Skeletal muscle satellite cell (primary cell): ENCODE data around the gene FBXO47.
A peak's percentile ranks its signal among the peaks of the same experiment; 100 is the strongest.
"Not testable (repeated sequence)": the region's sequence is repeated elsewhere in the genome, so short reads cannot be mapped to it uniquely, and the experiment has no call there.

Experiments
- H3K27me3 ChIP-seq: 2 replicates; pipeline ENCODE4 v1.7.0; 2013; ENCODE audit warnings: low read length; ENCODE audit not compliant: control insufficient read depth, insufficient read depth
- H3K36me3 ChIP-seq: 2 replicates; pipeline ENCODE4 v1.7.0; 2013; ENCODE audit warnings: mild to moderate bottlenecking, control low read depth, low read length; ENCODE audit not compliant: insufficient read depth
- H3K4me1 ChIP-seq: 2 replicates; pipeline ENCODE4 v1.7.0; 2013; ENCODE audit warnings: low read length; ENCODE audit not compliant: control insufficient read depth, insufficient read depth
- H3K4me2 ChIP-seq: 2 replicates; pipeline ENCODE4 v1.7.0; 2013; ENCODE audit warnings: mild to moderate bottlenecking, low read length
- H3K4me3 ChIP-seq: 2 replicates; pipeline ENCODE4 v1.7.0; 2013; ENCODE audit warnings: low read length
- H3K9ac ChIP-seq: 2 replicates; pipeline ENCODE4 v1.7.0; 2013; ENCODE audit warnings: mild to moderate bottlenecking, low read depth, low read length, moderate library complexity
- H3K9me3 ChIP-seq: replicated peaks from 2 replicates; pipeline ENCODE4 v1.7.0; 2013; ENCODE audit warnings: mild to moderate bottlenecking, control low read depth, low read length

FBXO47 gene

GRCh38 chr17:38970804-38971203 lies 3.6 kb upstream of the FBXO47 start:
- Histone ChIP-seq H3K9ac (no peak overlapping the region), H3K4me1 (peaks cover 7% of the 10 kb centered on the region), H3K36me3 (no peaks in the 10 kb centered on the region), H3K4me2 (no peak overlapping the region), H3K9me3 (no peaks in the 10 kb centered on the region), H3K4me3 (no peak overlapping the region), H3K27me3 (no peaks in the 10 kb centered on the region)

DNA sequence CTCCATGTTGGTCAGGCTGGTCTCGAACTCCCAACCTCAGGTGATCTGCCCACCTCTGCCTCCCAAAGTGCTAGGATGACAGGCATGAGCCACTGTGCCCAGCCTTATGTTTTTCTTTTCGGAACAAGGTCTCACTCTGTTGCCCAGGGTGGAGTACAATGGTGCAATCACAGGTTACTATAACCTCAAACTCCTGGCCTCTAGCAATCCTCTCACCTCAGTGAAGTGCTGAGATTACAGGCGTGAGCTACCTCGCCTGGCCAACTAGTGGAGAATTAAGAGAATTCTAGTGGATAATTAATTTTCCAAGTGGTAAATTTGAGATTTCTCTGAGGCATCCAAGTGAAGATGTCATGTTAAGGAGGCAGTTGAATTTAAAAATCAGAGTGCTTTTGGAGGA lies 2.9 kb upstream of the FBXO47 start:
- peaks cover 7% of the 10 kb centered on the region for H3K4me1 ChIP-seq

GRCh38 chr17:38969281-38969680 lies 2.1 kb upstream of the FBXO47 start:
- H3K4me2 ChIP-seq = no peak overlapping the region
- no peak overlapping the region for H3K4me3 ChIP-seq
- no peaks in the 10 kb centered on the region for H3K9me3 ChIP-seq
- H3K36me3 ChIP-seq = no peaks in the 10 kb centered on the region
- no peaks in the 10 kb centered on the region for H3K27me3 ChIP-seq
- no peak overlapping the region for H3K9ac ChIP-seq
- peaks cover 7% of the 10 kb centered on the region for H3K4me1 ChIP-seq

More for the DNA sequence above, 2.9 kb upstream of the FBXO47 start:
- Histone ChIP-seq H3K9me3 (no peaks in the 10 kb centered on the region), H3K36me3 (no peaks in the 10 kb centered on the region), H3K27me3 (no peaks in the 10 kb centered on the region), H3K4me2 (no peak overlapping the region), H3K4me3 (no peak overlapping the region), H3K9ac (no peak overlapping the region)

DNA sequence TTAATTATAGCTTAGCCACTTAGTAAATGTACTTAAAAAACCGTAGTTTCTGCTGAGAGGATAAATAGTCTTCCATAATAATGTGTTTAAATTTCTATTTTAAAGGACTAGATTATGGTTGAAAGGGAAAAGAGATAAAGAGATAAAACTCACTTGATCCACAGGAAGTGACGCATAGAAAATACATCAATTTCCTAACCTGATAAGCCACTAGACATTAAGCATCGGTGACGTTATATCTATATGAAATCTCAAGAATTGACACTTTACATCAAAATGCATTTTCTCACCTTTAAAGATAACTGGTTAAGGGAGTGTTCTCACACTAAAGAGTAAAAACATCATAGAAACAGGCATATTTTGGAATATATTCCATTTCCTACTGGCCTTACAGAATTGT lies 5.8 kb downstream of the FBXO47 start:
- Histone ChIP-seq H3K27me3 (no peaks in the 10 kb centered on the region), H3K4me1 (peaks cover 10% of the 10 kb centered on the region), H3K4me3 (no peak overlapping the region), H3K9me3 (no peaks in the 10 kb centered on the region), H3K36me3 (no peaks in the 10 kb centered on the region), H3K4me2 (no peak overlapping the region), H3K9ac (no peak overlapping the region)

GRCh38 chr17:38960402-38960801 lies 6.8 kb downstream of the FBXO47 start:
- no peak overlapping the region for H3K9ac ChIP-seq
- H3K4me2 ChIP-seq = no peak overlapping the region
- no peaks in the 10 kb centered on the region for H3K27me3 ChIP-seq
- no peaks in the 10 kb centered on the region for H3K36me3 ChIP-seq
- H3K9me3 ChIP-seq = no peaks in the 10 kb centered on the region
- H3K4me3 ChIP-seq = no peak overlapping the region
- H3K4me1 ChIP-seq = peaks cover 10% of the 10 kb centered on the region

DNA sequence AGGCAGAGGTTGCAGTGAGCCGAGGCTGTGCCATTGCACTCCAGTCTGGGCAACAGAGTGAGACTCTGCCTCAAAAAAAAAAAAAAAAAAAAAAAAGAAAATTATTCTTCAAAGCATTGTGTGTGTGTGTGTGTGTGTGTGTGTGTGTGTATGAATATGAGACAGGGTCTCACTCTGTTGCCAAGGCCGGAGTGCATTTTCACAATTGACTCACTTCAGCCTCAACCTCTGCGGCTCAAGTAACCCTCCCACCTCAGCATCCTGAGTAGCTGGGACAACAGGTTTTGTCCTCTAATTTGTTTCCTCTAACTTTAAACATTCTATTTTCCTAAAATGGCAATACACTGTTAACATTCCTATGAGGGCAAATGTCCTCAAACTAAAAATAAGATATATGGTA lies 7.7 kb downstream of the FBXO47 start:
- no peak overlapping the region for H3K9ac ChIP-seq
- H3K27me3 ChIP-seq = no peaks in the 10 kb centered on the region
- no peaks in the 10 kb centered on the region for H3K36me3 ChIP-seq
- no peak overlapping the region for H3K4me2 ChIP-seq
- H3K9me3 ChIP-seq = no peaks in the 10 kb centered on the region
- peaks cover 10% of the 10 kb centered on the region for H3K4me1 ChIP-seq
- no peak overlapping the region for H3K4me3 ChIP-seq

DNA sequence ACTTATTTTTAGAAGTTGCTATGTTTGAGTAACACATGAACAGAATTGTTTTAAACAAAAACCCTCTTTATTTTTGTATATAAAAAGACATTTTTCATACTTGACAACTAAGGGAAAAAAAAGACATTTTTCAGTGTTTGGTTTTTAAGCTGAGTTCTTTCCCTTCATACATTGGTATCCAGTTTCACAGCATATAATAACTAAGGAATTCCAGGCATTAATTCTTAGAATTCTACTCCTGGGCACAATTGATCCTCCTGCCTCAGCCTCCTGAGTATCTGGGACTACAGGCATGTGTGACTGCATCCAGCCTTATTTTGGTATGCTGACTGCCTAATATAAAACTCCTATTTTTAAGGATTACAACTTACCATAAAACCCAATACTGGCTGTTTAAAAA lies 8.4 kb downstream of the FBXO47 start:
- peak overlapping the region; percentile 61 for H3K9ac ChIP-seq
- no peaks in the 10 kb centered on the region for H3K27me3 ChIP-seq

GRCh38 chr17:38958326-38958725 lies 8.9 kb downstream of the FBXO47 start:
- H3K27me3 ChIP-seq = no peaks in the 10 kb centered on the region
- peaks cover 10% of the 10 kb centered on the region for H3K4me1 ChIP-seq
- no peaks in the 10 kb centered on the region for H3K9me3 ChIP-seq
- peak overlapping the region; percentile 61 for H3K9ac ChIP-seq
- no peak overlapping the region for H3K4me3 ChIP-seq
- peak overlapping the region; percentile 40 for H3K4me2 ChIP-seq
- H3K36me3 ChIP-seq = no peaks in the 10 kb centered on the region

More for the DNA sequence above, 8.4 kb downstream of the FBXO47 start:
- Histone ChIP-seq H3K4me2 (peak overlapping the region; percentile 40), H3K4me3 (no peak overlapping the region), H3K36me3 (no peaks in the 10 kb centered on the region), H3K9me3 (no peaks in the 10 kb centered on the region), H3K4me1 (peaks cover 10% of the 10 kb centered on the region)

DNA sequence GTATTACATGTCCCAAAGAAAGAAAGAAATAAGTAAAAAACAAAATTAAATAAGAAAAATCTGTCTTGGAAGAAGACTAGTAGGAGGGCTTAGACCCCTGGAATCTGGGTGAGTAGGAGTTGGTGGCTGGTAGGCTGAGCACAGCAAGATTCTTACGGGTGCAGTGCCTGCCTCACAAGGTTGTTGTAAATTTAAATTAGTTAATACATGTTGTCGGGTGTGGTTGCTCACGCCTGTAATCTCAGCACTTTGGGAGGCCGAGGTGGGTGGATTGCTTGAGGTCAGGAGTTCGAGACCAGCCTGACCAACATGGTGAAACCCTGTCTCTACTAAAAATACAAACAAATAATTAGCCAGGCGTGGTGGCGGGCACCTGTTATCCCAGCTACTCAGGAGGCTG lies 13.4 kb downstream of the FBXO47 start:
- not testable (repeated sequence) for H3K36me3 ChIP-seq, H3K27me3 ChIP-seq, H3K9ac ChIP-seq, H3K4me3 ChIP-seq, H3K9me3 ChIP-seq, H3K4me2 ChIP-seq, H3K4me1 ChIP-seq

DNA sequence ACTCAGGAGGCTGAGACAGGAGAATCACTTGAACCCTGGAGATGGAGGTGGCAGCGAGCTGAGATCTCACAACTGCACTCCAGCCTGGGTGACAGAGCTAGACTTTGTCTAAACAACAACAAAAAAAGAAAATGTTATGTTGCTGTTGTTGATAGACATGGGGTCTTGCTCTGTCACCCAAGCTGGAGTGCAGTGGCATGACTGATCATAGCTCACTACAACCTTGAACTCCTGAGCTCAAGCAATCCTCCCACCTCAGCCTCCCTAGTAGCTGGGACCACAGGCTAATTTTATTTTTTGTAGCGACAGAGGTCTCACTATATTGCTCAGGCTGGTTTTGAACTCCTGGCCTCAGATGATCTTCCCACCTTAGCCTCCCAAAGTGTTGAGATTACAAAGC lies 20.0 kb downstream of the FBXO47 start:
- H3K27me3 ChIP-seq = no peaks in the 10 kb centered on the region
- no peak overlapping the region for H3K4me3 ChIP-seq
- no peak overlapping the region for H3K9ac ChIP-seq
- H3K36me3 ChIP-seq = no peaks in the 10 kb centered on the region
- H3K4me2 ChIP-seq = no peak overlapping the region
- H3K9me3 ChIP-seq = no peaks in the 10 kb centered on the region
- no peaks in the 10 kb centered on the region for H3K4me1 ChIP-seq

- Histone ChIP-seq H3K27me3 (no peaks in the 10 kb centered on the region), H3K9me3 (no peaks in the 10 kb centered on the region), H3K4me3 (no peak overlapping the region), H3K4me1 (no peaks in the 10 kb centered on the region), H3K36me3 (no peaks in the 10 kb centered on the region), H3K4me2 (no peak overlapping the region), H3K9ac (no peak overlapping the region)
Measured at GRCh38 chr17:38943607-38944006, 23.6 kb downstream of the FBXO47 start.

DNA sequence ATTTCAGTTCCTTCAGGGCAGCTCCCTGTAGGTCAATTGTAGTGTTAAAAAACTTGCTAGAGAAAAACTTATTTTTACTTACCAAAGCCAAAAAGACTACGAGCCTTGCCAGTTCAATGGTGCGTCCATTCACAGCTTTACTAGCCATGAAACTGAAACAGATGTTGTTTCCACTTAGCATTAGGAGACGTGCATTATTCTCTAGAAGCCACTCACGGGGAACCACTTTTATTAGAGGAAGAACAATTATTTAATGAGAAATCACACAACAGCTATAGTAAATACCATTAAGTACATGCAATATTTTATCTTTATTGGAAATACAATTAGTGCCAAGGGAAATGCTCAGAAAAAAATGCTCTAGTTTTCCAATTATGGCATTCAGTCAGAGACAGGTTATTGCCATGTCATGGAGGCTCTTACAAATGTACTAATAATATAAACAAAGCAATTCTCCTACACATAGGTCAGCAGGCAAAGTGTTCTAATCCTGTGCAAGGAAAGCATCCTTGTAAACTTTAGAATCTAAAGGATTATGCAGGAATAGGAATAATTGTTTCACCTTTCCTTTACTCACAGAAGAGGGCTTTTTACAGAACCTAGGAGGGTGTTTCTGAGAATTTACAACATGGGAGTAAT lies 24.4 kb downstream of the FBXO47 start:
- Histone ChIP-seq H3K9ac (no peak overlapping the region), H3K4me3 (no peak overlapping the region), H3K9me3 (no peaks in the 10 kb centered on the region), H3K36me3 (no peaks in the 10 kb centered on the region), H3K4me1 (no peaks in the 10 kb centered on the region), H3K4me2 (no peak overlapping the region), H3K27me3 (no peaks in the 10 kb centered on the region)
